Caco-2 (cell line): ENCODE measurements around the gene SMYD3. TPM values are rescaled to one million over a fixed set of nuclear protein-coding genes. Genes with fewer than 3 reads are reported as not detected.

Experiments used
- BruUV-seq: library from RNA; stranded (reverse); fragments of 400-500 nt; replicated peaks from 2 replicates; lab custom pipeline; 2021; lab: Mats Ljungman, UMichigan
- CTCF ChIA-PET: fragments of 300-600 bp; sonication (Branson Sonifier 250); formaldehyde crosslinking; loops from one replicate; lab custom pipeline; 2022; ENCODE audit warnings: antibody characterized with exemption; lab: Charles Lee
- POLR2A ChIA-PET: fragments of 300-600 bp; sonication (Branson Sonifier 250); formaldehyde crosslinking; loops from one replicate; lab custom pipeline; 2022; ENCODE audit warnings: antibody characterized with exemption; lab: Charles Lee
- DNase-seq, 2 experiments: peaks; one replicate each; pipeline versions ENCODE4 v3.0.0 to v3.0.0-alpha.2; 2020 to 2022
- H3K27me3 ChIP-seq: replicated peaks from 2 replicates; pipeline ENCODE4 v1.6.0; 2011; ENCODE audit warnings: low read length; ENCODE audit not compliant: control insufficient read depth, insufficient read depth
- H3K36me3 ChIP-seq: 2 replicates; pipeline ENCODE4 v1.5.1; 2011; ENCODE audit warnings: low read length; ENCODE audit not compliant: control insufficient read depth, insufficient read depth
- H3K4me1 ChIP-seq: fragments of 250-450 bp; sonication (Bioruptor Pico); 2 replicates; pipeline ENCODE4 v1.5.1; 2020; ENCODE audit warnings: mild to moderate bottlenecking
- H3K4me3 ChIP-seq: 2 replicates; pipeline ENCODE4 v1.5.1; 2011; ENCODE audit warnings: low read depth, mild to moderate bottlenecking, control low read depth, low read length
- H3K9me3 ChIP-seq: fragments of 250-450 bp; sonication (Bioruptor Pico); 2 replicates; pipeline ENCODE4 v1.5.1; 2020; ENCODE audit warnings: mild to moderate bottlenecking, moderate library complexity
- H3K27ac Mint-ChIP-seq: one replicate; pipeline ENCODE4 v1.8.0; 2022; ENCODE audit warnings: mixed read lengths; ENCODE audit not compliant: unreplicated experiment
- H3K27me3 Mint-ChIP-seq: one replicate; pipeline ENCODE4 v1.8.0; 2022; ENCODE audit warnings: mixed read lengths; ENCODE audit not compliant: insufficient read depth, unreplicated experiment
- H3K36me3 Mint-ChIP-seq: one replicate; pipeline ENCODE4 v1.8.0; 2022; ENCODE audit warnings: mild to moderate bottlenecking, mixed read lengths; ENCODE audit not compliant: insufficient read depth, unreplicated experiment
- H3K4me1 Mint-ChIP-seq: one replicate; pipeline ENCODE4 v1.8.0; 2022; ENCODE audit warnings: low read depth, mixed read lengths; ENCODE audit not compliant: unreplicated experiment
- H3K4me3 Mint-ChIP-seq: one replicate; pipeline ENCODE4 v1.8.0; 2022; ENCODE audit warnings: mild to moderate bottlenecking, moderate library complexity, mixed read lengths; ENCODE audit not compliant: unreplicated experiment
- H3K9me3 Mint-ChIP-seq: one replicate; pipeline ENCODE4 v1.8.0; 2022; ENCODE audit warnings: mixed read lengths; ENCODE audit not compliant: unreplicated experiment
- CTCF ChIP-seq, 2 experiments: fragments of 200-600 bp in 1 of 2; IDR thresholded peaks; 1 replicate in 1 of 2; 2 replicates in 1 of 2; pipeline versions ENCODE4 v1.5.1 to v1.8.0; 2011 to 2022; ENCODE audit warnings: antibody characterized with exemption in 1 of 2, control low read depth in 1 of 2, inconsistent platforms in 1 of 2, low read depth in 1 of 2, low read length in 1 of 2, mild to moderate bottlenecking in 1 of 2, moderate library complexity in 1 of 2; ENCODE audit not compliant: insufficient read depth in 1 of 2, severe bottlenecking in 1 of 2, unreplicated experiment in 1 of 2
- intact Hi-C: fragments of 100-400 bp; cut with micrococcal nuclease; formaldehyde crosslinking; loops from one replicate; pipeline ENCODE4 v1.10.0; 2022; ENCODE audit not compliant: unreplicated experiment
- total RNA-seq: library from RNA; stranded (reverse); gene quantifications from 2 replicates; pipeline ENCODE4 v1.2.3, GENCODE V29; 2022

SMYD3 gene
- total RNA-seq, 1 experiment from 2014 or later: 33.0 TPM

GRCh38 chr1:246425895-246426294, 81.2 kb downstream of the SMYD3 start:
- Mint-ChIP-seq H3K4me1 (peaks cover 27% of the 10 kb centered on the region), H3K9me3 (peaks cover 12% of the 10 kb centered on the region), H3K27ac (no peak overlapping the region), H3K36me3 (no peaks in the 10 kb centered on the region), H3K27me3 (no peaks in the 10 kb centered on the region), H3K4me3 (no peak overlapping the region)
- no peak for TF ChIP-seq CTCF (IDR thresholded peaks at IDR 0.05; ENCODE audit: insufficient read depth in 1 of 2, low read depth in 1 of 2, low read length in 1 of 2, severe bottlenecking in 1 of 2, unreplicated experiment in 1 of 2)
- ChIA-PET CTCF (no interaction called here), POLR2A (no interaction called here)
- no peak for DNase-seq
- intact Hi-C loops: no loop called here
- H3K4me3 ChIP-seq: no peak overlapping the region
- no peaks in the 10 kb centered on the region for H3K9me3 ChIP-seq
- no peaks in the 10 kb centered on the region for H3K36me3 ChIP-seq
- no TSS peak for BruUV-seq
- no peaks in the 10 kb centered on the region for H3K27me3 ChIP-seq
- peaks cover 26% of the 10 kb centered on the region for H3K4me1 ChIP-seq

- Mint-ChIP-seq H3K4me3 (no peak overlapping the region), H3K27ac (no peak overlapping the region), H3K36me3 (no peaks in the 10 kb centered on the region), H3K4me1 (peaks cover 22% of the 10 kb centered on the region), H3K27me3 (no peaks in the 10 kb centered on the region), H3K9me3 (peaks cover 6% of the 10 kb centered on the region)
- ChIA-PET CTCF (no interaction called here), POLR2A (no interaction called here)
- no peaks in the 10 kb centered on the region for H3K9me3 ChIP-seq
- BruUV-seq: no TSS peak
- peaks cover 26% of the 10 kb centered on the region for H3K4me1 ChIP-seq
- H3K4me3 ChIP-seq: no peak overlapping the region
- no peaks in the 10 kb centered on the region for H3K27me3 ChIP-seq
- no peak for DNase-seq
- intact Hi-C loops: no loop called here
- TF ChIP-seq CTCF (IDR thresholded peaks at IDR 0.05; ENCODE audit: insufficient read depth in 1 of 2, low read depth in 1 of 2, low read length in 1 of 2, severe bottlenecking in 1 of 2, unreplicated experiment in 1 of 2): no peak
- H3K36me3 ChIP-seq: no peaks in the 10 kb centered on the region
These were observed 81.8 kb downstream of the SMYD3 start for GRCh38 chr1:246425139-246425794.

- Mint-ChIP-seq H3K4me1 (peaks cover 9% of the 10 kb centered on the region), H3K27ac (no peak overlapping the region), H3K4me3 (no peak overlapping the region), H3K36me3 (peaks cover 5% of the 10 kb centered on the region), H3K27me3 (no peaks in the 10 kb centered on the region), H3K9me3 (peaks cover 29% of the 10 kb centered on the region)
- no peak overlapping the region for H3K4me3 ChIP-seq
- BruUV-seq: no TSS peak
- no peak for DNase-seq
- intact Hi-C loops: no loop called here
- ChIA-PET POLR2A (no interaction called here), CTCF (no interaction called here)
- H3K4me1 ChIP-seq: peaks cover 19% of the 10 kb centered on the region
- H3K9me3 ChIP-seq: peaks cover 19% of the 10 kb centered on the region
- H3K27me3 ChIP-seq: no peaks in the 10 kb centered on the region
- H3K36me3 ChIP-seq: no peaks in the 10 kb centered on the region
- TF ChIP-seq CTCF (IDR thresholded peaks at IDR 0.05; ENCODE audit: insufficient read depth in 1 of 2, low read depth in 1 of 2, low read length in 1 of 2, severe bottlenecking in 1 of 2, unreplicated experiment in 1 of 2): no peak
These were observed 86.8 kb downstream of the SMYD3 start for GRCh38 chr1:246420300-246420699.
